Immature natural killer cell (primary cell): ENCODE data around the gene CCDC78. TPM values are rescaled to one million over a fixed set of nuclear protein-coding genes. Genes with fewer than 3 reads are reported as not detected.
A peak's percentile ranks its signal among the peaks of the same experiment; 100 is the strongest.

ENCODE experiments used
- DNase-seq, 3 donors: peaks; one replicate each; pipeline ENCODE4 v3.0.0; 2022; ENCODE audit warnings: mixed read lengths in 1 of 3
- H3K27ac Mint-ChIP-seq, 6 donors: one replicate each; pipeline ENCODE4 v1.8.0; 2020; ENCODE audit warnings: mixed read lengths in 6 of 6, mild to moderate bottlenecking in 5 of 6, inconsistent platforms in 4 of 6, moderate library complexity in 3 of 6
- H3K27me3 Mint-ChIP-seq, 3 donors: one replicate each; pipeline ENCODE4 v1.8.0; 2020 to 2021; ENCODE audit warnings: low read depth in 3 of 3, mild to moderate bottlenecking in 3 of 3, mixed read lengths in 3 of 3, moderate library complexity in 3 of 3, inconsistent platforms in 1 of 3
- H3K36me3 Mint-ChIP-seq, 3 donors: one replicate each; pipeline ENCODE4 v1.8.0; 2020; ENCODE audit warnings: mixed read lengths in 3 of 3, inconsistent platforms in 2 of 3, mild to moderate bottlenecking in 2 of 3
- H3K4me1 Mint-ChIP-seq, 2 donors: one replicate each; pipeline ENCODE4 v1.8.0; 2020; ENCODE audit warnings: inconsistent platforms in 2 of 2, mild to moderate bottlenecking in 2 of 2, mixed read lengths in 2 of 2, moderate library complexity in 1 of 2
- H3K4me3 Mint-ChIP-seq, 5 donors: one replicate each; pipeline ENCODE4 v1.8.0; 2020; ENCODE audit warnings: mild to moderate bottlenecking in 5 of 5, mixed read lengths in 5 of 5, inconsistent platforms in 3 of 5, moderate library complexity in 3 of 5
- H3K9me3 Mint-ChIP-seq, 6 donors: one replicate each; pipeline ENCODE4 v1.8.0; 2020; ENCODE audit warnings: mild to moderate bottlenecking in 6 of 6, mixed read lengths in 6 of 6, inconsistent platforms in 4 of 6, moderate library complexity in 3 of 6
- polyA plus RNA-seq, 3 donors: library from polyadenylated mRNA; unstranded; fragments of 300-500 nt; fragmentation: Illumina TruSeq; gene quantifications; one replicate each; pipeline ENCODE4 v1.2.3, GENCODE V29; 2021

CCDC78 gene
- polyA plus RNA-seq, 3 donors from 2014 or later: 0.34 to 1.7 (median 1.4) TPM

- peaks cover 5 to 13% (median 8%) of the 10 kb centered on the region in 3 donors for H3K27me3 Mint-ChIP-seq
- H3K27ac Mint-ChIP-seq: no peak overlapping the region
- no peaks in the 10 kb centered on the region for H3K36me3 Mint-ChIP-seq
- peaks cover 0 to 2% of the 10 kb centered on the region in 2 donors for H3K4me1 Mint-ChIP-seq
- DNase-seq: no peak
- no peaks in the 10 kb centered on the region for H3K9me3 Mint-ChIP-seq
- H3K4me3 Mint-ChIP-seq: no peak overlapping the region
These were observed 15.7 kb downstream of the CCDC78 start for GRCh38 chr16:710500-711075.

GRCh38 chr16:709566-710499, 16.4 kb downstream of the CCDC78 start:
- no peaks in the 10 kb centered on the region for H3K9me3 Mint-ChIP-seq
- no peak for DNase-seq
- H3K4me1 Mint-ChIP-seq: peaks cover 0 to 2% of the 10 kb centered on the region in 2 donors
- no peak overlapping the region for H3K27ac Mint-ChIP-seq
- H3K4me3 Mint-ChIP-seq: no peak overlapping the region
- H3K36me3 Mint-ChIP-seq: no peaks in the 10 kb centered on the region
- peaks cover 5 to 13% (median 8%) of the 10 kb centered on the region in 3 donors for H3K27me3 Mint-ChIP-seq

DNA sequence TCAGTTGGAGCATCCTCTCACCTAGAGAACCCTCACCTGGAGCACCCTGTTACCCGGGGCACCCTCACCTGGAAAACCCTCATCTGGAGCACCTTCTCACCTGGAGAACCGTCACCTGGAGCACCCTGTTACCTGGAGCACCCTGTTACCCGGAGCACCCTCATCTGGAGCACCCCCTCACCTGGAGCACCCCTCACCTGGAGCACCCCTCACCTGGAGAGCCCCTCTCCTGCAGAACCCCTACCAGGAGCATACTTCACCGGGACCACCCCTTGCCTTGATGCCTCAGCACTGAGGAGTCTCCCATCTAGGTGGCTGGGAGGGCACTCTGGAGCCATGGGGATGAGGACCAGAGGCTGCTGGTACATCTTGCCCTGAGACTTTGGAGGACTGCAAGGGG, 17.3 kb downstream of the CCDC78 start:
- peaks cover 5 to 12% (median 8%) of the 10 kb centered on the region in 3 donors for H3K27me3 Mint-ChIP-seq
- H3K4me3 Mint-ChIP-seq: no peak overlapping the region
- DNase-seq: no peak
- H3K9me3 Mint-ChIP-seq: no peaks in the 10 kb centered on the region
- no peak overlapping the region for H3K27ac Mint-ChIP-seq
- peaks cover 0 to 2% of the 10 kb centered on the region in 2 donors for H3K4me1 Mint-ChIP-seq
- no peaks in the 10 kb centered on the region for H3K36me3 Mint-ChIP-seq

- H3K4me3 Mint-ChIP-seq: peak overlapping the region in 1 of 5 donors; percentile 24
- H3K4me1 Mint-ChIP-seq: peaks cover 0 to 2% of the 10 kb centered on the region in 2 donors
- no peaks in the 10 kb centered on the region for H3K36me3 Mint-ChIP-seq
- no peak for DNase-seq
- no peak overlapping the region for H3K27ac Mint-ChIP-seq
- H3K9me3 Mint-ChIP-seq: no peaks in the 10 kb centered on the region
- H3K27me3 Mint-ChIP-seq: peaks cover 5 to 14% (median 8%) of the 10 kb centered on the region in 3 donors
These were observed 18.2 kb downstream of the CCDC78 start for GRCh38 chr16:708019-708418.

DNA sequence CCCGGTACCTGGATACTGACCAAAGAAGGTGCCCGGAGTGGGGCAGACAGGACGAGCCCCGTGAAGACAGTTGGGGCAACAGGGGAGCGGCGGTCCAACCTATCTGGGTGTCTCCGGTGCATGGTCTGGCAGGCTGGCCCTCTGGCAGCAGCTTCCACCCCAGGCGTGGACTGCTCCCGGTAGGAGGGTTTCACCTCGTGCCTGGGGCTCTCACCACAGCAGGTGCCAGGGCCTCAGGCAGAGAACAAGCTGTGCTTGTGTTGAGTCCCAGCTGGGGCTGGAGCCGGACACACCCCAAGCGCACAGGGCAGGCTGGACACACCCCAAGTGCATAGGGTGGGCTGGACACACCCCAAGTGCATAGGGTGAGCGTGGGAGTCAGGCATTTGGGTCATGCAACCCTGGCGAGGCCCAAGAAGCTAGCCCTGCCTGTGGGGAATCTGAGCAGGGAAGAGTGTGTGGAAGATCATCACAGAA, 19.1 kb downstream of the CCDC78 start:
- H3K27ac Mint-ChIP-seq: no peak overlapping the region
- H3K36me3 Mint-ChIP-seq: no peaks in the 10 kb centered on the region
- H3K4me3 Mint-ChIP-seq: no peak overlapping the region
- H3K9me3 Mint-ChIP-seq: peaks cover 0 to 1% (median 0%) of the 10 kb centered on the region in 6 donors
- H3K4me1 Mint-ChIP-seq: no peaks in the 10 kb centered on the region
- H3K27me3 Mint-ChIP-seq: peaks cover 5 to 20% (median 8%) of the 10 kb centered on the region in 3 donors
- DNase-seq: no peak

GRCh38 chr16:706189-707061, 19.8 kb downstream of the CCDC78 start:
- Mint-ChIP-seq H3K27me3 (peaks cover 5 to 20% (median 11%) of the 10 kb centered on the region in 3 donors), H3K4me3 (no peak overlapping the region), H3K9me3 (peaks cover 0 to 1% (median 0%) of the 10 kb centered on the region in 6 donors), H3K36me3 (no peaks in the 10 kb centered on the region), H3K27ac (no peak overlapping the region), H3K4me1 (no peaks in the 10 kb centered on the region)
- no peak for DNase-seq

DNA sequence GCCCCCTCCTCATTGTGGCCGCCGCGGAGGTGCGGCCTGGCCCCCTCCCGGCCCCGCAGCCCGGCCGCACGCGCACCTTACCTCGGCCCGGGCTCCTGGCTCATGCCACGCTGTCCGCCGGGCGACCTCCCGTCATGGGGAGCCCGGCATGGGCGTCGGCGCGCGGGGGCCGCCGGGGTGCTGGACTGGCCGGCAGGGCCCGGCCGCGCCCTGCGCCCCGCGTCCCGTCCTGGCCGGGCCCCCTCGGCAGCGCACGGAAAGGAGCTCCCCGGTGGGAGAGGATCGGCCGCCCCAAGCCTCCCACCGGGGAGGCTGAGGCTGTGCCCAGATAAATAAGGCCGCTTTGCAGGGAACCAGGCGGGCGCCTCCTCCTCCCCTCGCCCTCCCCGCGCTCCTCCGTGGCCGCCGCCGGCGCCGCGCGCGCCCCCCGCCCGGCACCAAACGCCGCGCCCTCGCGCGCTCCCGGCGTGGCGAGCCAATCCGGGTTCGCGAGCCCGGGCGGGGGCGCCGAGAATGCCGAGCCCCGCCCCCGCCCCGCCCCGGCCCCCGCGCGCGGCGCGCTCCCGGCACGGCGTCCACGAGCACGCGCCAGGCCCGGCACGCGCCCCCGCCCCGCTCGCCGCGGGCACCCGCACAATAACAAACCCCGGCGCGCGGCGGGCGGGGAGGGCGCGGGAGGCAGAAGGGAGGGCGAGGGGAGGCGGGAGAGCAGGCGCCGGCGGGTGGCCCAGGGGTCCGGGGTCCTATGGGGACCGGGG, 20.6 kb downstream of the CCDC78 start, which contains the start of gene FBXL16:
Gene FBXL16 (minus strand): TSS at position 371 of the 758 bp plus-strand sequence. CDS start 8,396 bp downstream, outside the sequence.
- DNase-seq: no peak
- Mint-ChIP-seq H3K4me3 (no peak within 1 kb of the TSS), H3K27me3 (peaks cover 3 to 17% (median 12%) of the 10 kb centered on the region in 3 donors), H3K4me1 (no peaks in the 10 kb centered on the region), H3K9me3 (peaks cover 0 to 1% (median 0%) of the 10 kb centered on the region in 6 donors), H3K27ac (no peak within 1 kb of the TSS), H3K36me3 (no peaks in the 10 kb centered on the region)

- no peaks in the 10 kb centered on the region for H3K36me3 Mint-ChIP-seq
- H3K4me1 Mint-ChIP-seq: no peaks in the 10 kb centered on the region
- no peak overlapping the region for H3K4me3 Mint-ChIP-seq
These were observed 21.5 kb downstream of the CCDC78 start for GRCh38 chr16:704552-705380.

DNA sequence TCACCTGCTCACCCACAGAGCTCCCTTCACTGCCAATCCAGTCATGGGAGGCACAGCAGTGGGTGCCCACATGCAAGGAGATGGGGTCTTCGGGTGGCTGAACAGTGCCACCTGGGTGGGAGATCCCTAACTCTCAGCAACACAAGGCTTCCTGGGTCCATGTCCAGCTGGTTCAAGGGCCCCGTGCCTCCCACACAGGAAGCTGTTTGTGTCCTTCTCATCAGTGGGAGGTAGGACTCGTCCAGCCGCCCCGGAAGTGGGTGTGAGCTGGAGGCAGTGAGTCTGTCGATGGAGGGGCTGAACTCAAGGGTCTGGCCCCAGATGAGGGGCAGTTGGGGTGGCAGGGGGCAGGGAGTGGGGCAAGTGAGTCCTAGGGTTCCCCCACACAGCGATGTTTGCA, 22.2 kb downstream of the CCDC78 start:
- Mint-ChIP-seq H3K9me3 (peaks cover 0 to 1% (median 0%) of the 10 kb centered on the region in 6 donors), H3K4me3 (no peak overlapping the region), H3K36me3 (no peaks in the 10 kb centered on the region), H3K27ac (no peak overlapping the region), H3K27me3 (peaks cover 0 to 17% (median 15%) of the 10 kb centered on the region in 3 donors), H3K4me1 (peaks cover 0 to 2% of the 10 kb centered on the region in 2 donors)
- no peak for DNase-seq

More at GRCh38 chr16:704552-705380, 21.5 kb downstream of the CCDC78 start:
- H3K9me3 Mint-ChIP-seq: peaks cover 0 to 1% (median 0%) of the 10 kb centered on the region in 6 donors
- DNase-seq: no peak
- H3K27ac Mint-ChIP-seq: no peak overlapping the region
- H3K27me3 Mint-ChIP-seq: peaks cover 0 to 17% (median 12%) of the 10 kb centered on the region in 3 donors

DNA sequence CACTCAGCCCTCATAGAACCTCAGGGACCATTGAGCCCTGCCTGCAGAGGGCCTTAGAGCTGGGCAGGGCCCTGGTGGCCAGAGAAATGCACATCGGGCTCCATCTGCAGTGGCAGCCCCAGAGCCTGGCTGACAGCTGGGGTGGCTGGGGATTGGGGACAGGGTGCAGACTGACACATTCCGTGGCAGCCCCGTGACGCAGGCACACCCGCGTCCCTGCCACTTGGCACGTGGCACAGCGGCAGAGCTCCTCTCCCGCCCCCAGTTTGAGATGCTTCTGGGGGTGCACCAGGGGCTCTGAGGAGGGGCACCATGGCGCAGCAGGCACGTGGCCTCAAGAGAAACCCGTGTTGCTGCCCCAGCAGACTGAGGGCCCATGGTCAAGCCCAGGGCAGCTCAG, 22.8 kb downstream of the CCDC78 start:
- no peak overlapping the region for H3K4me3 Mint-ChIP-seq
- no peaks in the 10 kb centered on the region for H3K36me3 Mint-ChIP-seq
- peaks cover 0 to 2% of the 10 kb centered on the region in 2 donors for H3K4me1 Mint-ChIP-seq
- peaks cover 0 to 2% (median 0%) of the 10 kb centered on the region in 6 donors for H3K9me3 Mint-ChIP-seq
- no peak for DNase-seq
- H3K27me3 Mint-ChIP-seq: peaks cover 2 to 17% (median 13%) of the 10 kb centered on the region in 3 donors
- H3K27ac Mint-ChIP-seq: no peak overlapping the region

GRCh38 chr16:702341-702740, 23.9 kb downstream of the CCDC78 start:
- no peak for DNase-seq
- peaks cover 2 to 16% (median 13%) of the 10 kb centered on the region in 3 donors for H3K27me3 Mint-ChIP-seq
- peaks cover 0 to 2% of the 10 kb centered on the region in 2 donors for H3K4me1 Mint-ChIP-seq
- peaks cover 0 to 2% (median 0%) of the 10 kb centered on the region in 6 donors for H3K9me3 Mint-ChIP-seq
- H3K27ac Mint-ChIP-seq: no peak overlapping the region
- H3K36me3 Mint-ChIP-seq: no peaks in the 10 kb centered on the region
- H3K4me3 Mint-ChIP-seq: no peak overlapping the region
